NCI-H2107 (cell line): Measurements from ENCODE around the gene CFAP73.
"Not testable (repeated sequence)": the region's sequence is repeated elsewhere in the genome, so short reads cannot be mapped to it uniquely, and the experiment has no call there.

Experiments
- DNase-seq: peaks from one replicate; lab custom pipeline; 2025; lab: John Stamatoyannopoulos, UW

Gene CFAP73

DNA sequence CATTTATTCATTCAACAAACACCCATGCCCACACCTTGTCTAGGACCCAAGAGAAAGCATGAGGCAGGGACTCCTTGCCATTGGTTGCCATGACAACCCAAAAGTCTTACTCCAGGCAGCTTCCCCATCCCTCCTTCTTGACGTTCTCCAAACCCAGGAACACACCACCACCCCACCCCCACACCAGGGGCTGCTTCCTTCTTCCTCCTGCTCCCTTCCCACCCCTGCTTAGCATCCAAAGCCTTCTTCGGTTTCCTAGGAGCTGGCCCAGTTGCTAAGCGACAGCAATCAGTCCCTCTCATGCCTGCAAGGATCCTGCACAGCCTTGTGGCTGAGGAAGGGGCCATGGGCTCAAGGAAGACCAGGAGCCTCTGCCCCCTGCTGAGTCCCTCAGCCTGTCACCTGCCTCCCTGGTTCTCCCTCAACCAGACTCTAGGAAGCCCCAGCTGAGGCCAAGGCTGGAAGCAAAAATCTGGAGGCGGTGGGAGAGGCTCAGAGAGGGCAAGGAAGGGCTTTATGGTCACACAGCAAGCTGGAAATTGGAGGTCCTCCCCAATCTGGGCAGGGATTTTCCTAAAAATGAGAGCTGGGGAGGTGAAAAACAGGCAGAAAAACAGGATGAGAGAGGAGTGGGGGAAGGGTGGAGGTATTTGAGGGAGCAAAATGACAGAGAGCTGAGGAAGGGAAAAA, 29.4 kb upstream of the CFAP73 start:
- no peak for DNase-seq

DNA sequence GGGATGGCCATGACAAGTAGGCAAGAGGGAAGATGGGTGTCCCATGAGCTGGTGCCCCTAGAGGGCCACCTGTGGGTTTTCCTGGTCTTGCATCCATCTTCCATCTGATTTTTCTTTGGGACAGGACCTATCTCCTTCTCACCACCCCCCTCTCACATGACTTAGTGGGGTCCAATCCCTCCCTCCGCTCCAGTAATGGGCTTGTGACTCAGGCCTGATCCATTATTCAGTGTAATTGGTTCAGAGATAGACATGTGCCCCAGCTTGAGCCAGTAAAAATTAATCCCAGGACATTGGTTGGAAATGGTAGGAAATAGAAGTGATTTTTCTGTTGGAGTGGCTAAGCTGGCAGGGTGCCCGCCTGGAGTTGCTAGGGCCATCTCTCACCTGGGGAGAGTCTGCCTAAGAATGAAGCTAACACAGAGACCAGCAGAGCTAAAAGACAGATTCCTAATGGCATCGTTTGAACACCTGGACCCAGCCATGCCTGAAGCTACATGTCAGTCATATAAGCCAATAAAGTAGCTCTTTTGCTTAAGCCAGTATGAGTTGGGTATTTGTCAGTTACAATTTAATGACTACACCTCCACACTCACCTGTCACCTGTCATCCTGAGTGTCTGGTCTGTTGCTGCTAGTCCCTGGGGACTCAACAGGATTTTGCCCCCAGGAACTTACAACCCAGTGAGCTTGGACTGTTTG, 28.7 kb upstream of the CFAP73 start:
- no peak for DNase-seq

DNA sequence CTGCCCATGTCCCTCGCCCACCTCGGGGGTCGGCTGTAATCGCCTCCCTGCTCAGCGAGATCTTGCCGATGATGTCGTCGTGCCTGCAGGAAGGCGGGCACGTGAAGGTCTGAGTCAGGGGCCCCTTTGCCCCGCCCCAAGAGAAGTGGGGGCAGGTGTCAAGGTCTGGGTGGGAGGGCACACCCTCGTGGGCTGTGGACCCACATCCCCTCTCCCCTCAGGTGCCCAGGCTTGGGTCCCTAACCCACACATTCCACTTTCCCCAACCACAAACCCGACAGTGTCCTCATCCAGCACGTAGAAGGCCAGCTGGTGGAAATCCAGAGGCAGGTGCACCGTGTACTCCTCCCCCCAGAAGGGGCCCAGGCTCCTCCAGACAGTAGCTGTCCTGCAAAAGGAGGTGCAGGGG, 21.7 kb upstream of the CFAP73 start:
- DNase-seq = no peak

DNA sequence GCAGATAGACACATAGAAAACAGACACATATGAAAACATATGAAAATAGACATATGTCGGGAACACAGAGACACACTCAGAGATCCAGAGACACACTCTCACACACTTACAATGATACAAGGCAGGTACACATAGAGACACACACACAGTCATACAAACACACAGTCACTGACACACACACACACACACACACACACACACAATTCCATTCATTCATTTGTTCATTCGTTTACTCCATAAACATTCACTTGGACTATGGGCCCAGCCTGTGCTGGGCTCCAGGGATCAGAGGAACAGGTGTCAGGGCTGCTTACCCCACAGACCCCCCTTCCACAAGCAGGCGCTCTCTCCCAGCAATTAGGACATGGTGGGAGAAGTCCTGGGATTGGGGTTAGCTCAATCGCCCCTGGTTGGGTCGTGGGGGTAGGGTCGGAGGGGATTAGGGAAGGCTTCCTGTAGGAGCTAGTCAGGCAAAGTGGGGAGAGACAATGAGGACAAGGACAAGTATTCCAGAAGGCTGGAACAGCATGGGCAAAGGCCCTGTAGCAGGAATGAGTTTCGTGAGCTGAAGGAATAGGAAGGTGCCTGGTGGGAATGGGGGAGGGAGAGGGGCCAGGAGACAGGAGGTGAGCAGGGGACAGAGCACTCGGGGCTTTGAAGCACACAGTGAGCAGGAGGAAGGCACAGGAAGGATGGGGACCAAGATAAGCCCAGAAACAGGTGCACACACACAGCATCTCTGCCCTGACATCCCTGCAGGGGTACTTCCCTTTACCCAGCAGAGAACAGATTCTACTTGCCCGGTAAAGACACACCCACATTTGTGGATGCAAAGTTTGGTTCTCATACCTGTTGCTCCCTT, 20.5 kb upstream of the CFAP73 start:
- no peak for DNase-seq

DNA sequence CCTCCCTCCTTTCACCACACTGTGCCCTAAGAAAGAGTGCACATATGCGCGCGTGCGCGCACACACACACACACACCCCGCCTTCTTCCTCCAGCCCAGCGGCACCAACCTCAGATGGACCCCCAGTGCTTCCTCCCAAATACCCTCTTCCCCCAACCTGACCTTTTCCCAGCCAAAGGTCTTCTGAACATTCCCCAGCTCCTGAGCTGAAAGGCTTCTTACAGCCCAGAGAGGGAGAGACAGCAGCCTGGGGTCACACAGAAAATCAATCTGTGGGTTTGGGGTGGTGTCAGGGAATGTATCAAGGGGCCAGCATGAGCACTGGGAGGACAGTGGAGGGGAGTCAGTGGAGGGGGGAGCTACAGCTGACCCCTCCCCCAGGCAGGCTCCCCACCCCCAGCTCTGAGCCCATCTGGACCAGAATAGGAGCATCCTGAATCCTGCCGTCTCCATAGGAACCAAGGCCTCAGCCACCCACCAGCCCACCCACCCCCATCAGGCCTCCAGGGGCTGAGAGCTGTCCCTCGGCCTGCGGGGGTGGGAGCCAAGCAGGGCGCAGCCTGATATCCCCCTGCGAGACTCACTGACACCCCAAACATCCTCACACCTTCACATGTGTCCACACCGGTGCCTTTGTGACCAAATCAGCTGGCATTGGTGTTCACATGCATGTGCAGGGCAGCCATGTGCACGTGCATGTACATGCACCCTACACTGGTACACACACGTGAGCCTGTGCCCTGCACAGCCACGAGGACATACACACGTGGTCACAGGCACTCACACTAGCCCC, 19.7 kb upstream of the CFAP73 start:
- DNase-seq = no peak

DNA sequence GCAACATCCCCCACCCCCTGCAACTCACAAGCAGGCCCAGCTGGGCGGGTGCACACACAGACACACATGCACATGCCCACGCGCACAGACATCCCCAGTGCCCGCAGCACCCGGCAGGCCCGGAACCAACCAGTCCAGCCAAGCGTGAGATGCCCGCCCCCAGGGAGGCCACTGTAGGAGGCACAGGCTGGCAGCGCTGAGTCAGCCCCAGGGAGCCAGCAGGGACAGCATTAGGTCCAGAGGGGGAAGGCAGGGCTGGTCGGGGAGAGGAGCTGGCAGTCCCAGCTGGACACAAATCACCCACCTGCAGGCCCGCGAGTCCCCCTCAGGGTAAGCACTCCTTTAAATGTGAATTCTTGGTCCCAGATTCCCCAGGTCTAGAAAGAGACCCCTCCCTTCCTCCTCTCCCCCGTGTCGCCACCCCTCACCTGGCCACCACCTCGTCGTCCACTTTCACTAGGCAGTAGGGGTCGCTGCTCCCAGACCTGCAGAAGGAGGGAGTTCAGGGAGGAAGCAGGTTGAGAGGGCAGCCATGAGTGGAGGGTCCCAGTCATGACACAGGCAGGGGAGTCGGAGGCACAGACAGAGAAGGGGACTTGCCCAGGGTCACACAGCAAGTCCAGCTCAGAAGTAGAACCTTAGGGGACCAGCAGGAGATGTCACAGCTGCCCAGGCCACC, 18.9 kb upstream of the CFAP73 start:
- DNase-seq = peak; percentile 36

DNA sequence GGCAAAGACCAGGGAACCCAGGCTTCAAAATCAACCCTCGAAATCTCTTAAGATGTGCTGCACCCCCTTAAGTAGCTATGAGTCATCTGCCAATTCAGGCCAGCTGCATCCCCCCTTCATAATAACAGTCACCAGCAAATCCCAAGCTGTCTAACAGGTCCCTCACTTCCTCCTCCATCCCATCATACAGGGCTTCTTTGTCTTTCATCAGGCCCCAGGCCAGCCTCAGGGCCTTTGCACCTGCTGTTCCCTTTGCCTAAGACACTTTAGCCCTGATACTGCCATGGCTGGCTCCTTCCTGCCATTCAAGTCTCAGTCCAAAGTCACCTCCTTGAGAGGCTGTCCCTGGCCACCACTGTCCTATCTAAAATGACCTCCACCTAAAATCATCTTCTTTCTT, 18.0 kb upstream of the CFAP73 start:
- no peak for DNase-seq

DNA sequence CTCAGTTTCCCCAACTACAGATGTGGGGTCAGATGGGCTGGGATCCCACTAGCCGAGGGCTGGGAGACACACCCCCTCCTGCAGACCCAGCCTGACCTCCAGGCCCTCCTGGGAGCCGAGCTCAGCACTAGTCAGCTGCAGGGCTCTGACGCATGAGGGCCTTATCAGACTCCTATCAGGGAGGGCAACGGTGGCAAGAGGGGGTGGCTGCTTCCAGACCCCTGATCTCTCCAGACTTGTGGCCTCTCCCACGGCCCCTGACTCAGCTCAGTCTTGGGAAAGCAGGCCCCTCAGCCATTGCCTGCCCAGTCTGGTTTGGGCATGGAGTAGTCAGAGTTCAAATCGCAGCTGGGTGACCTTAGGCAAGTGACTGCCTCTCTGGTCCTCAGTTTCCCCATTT, 16.5 kb upstream of the CFAP73 start:
- DNase-seq = no peak

DNA sequence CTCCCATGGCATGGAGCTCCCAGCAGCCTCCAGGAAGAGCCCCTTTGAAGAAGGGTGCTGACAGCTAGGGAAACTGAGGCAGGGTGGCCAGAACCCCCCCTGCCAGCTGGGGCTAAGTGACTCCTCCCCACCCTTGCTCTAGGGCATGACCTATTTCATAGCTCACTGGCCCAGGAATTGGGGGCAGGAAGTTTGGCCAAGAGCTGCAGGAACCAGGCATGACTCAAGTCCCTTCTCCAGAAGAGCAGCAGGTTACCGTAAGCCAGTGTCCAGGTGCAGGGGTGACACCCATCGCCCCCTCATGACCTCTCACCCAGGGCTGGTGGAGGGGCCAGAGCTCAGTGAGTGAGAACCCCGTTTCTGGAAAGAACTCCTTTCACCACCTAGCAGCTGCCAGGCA, 15.9 kb upstream of the CFAP73 start:
- DNase-seq = no peak

DNA sequence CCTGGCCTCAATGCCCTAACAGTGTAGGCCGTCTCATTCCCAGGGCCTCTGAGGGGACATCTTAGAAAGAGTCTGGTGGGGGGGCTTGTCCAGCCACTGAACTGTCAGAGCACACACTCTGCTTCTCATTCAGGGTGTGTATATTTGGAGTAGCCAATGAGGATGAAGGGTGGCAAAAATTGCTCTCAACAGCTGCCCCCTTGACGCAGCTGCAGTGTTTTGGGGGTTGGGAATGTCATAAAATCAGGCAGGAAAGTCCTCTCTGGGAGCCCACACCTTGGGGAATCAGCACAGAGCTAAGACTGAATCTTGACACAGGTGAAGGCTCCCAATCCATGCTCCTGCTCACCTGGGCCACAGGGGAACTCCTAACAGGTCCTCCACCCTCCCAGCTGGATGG, 15.5 kb upstream of the CFAP73 start:
- DNase-seq = no peak

DNA sequence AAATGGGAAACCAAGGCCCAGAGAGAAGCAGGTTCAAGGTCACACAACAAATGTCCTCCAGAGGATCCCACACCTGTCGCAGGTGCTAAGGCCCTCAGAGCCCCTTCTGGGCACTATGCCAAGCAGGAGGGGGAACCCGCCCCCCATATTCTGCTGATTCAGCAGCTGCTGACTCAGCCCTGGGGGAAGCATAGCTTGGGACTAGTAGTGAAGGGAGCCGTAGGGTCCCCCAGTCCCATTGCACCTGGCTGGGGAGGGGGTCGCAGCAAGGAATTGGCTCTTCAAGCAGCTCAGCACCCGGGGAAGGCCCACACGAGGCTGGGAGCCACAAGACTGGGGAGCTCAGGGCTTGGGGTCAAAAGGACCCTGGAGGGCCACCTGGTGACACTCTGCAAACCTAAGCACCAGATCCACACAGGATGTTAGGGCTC, 15.0 kb upstream of the CFAP73 start:
- no peak for DNase-seq

DNA sequence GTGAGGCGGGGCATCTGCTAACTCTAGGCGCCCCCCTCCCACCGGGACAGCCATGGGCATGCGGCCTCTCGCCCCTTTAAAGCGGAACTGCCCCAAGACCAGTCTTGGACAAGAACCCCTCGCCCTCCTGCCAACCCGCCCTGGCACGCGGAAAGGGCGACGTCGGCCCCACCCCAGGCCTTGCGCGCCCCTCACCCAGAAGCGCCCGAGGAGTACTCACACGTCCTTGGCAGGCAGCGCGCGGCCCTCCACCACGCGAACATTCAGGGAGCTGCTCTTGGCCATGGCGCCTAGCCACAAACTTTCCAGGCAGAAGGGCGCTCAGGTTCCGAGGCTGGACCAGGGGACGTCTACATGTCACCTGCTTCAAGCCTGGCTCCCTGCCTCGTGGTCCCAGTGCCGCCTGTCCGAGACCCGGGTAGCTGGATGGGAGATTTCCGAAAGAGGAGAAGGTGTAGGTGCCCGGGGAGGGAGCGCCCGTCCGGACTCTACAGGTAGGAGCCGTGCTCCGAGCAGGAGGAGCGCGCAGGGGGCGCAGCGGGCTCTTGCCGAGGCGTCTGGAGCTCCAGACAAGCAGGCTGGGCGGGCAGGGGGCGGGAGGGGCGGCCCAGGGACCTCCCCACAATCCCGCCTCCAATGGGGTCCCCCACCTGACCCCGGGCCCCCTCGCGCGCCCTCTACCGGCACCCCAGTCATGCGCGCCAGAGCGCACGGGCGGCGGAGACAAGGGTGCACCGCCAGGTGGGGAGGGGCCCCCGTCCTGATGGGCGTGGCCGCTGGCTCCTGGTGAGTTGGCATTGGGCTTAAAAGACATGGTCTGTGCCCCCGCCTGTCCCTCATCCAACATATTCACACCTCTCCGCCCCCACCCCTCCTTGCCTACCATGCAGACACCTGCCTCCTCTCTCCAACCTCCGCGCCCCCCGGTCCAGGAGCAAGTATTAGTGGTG, 14.1 kb upstream of the CFAP73 start, which contains the start of gene RASAL1:
Gene RASAL1, minus strand, starts transcription at position 584 of the 950 bp plus-strand sequence. Its CDS starts 299 bp downstream, at position 285.
- DNase-seq = peak; percentile 69

DNA sequence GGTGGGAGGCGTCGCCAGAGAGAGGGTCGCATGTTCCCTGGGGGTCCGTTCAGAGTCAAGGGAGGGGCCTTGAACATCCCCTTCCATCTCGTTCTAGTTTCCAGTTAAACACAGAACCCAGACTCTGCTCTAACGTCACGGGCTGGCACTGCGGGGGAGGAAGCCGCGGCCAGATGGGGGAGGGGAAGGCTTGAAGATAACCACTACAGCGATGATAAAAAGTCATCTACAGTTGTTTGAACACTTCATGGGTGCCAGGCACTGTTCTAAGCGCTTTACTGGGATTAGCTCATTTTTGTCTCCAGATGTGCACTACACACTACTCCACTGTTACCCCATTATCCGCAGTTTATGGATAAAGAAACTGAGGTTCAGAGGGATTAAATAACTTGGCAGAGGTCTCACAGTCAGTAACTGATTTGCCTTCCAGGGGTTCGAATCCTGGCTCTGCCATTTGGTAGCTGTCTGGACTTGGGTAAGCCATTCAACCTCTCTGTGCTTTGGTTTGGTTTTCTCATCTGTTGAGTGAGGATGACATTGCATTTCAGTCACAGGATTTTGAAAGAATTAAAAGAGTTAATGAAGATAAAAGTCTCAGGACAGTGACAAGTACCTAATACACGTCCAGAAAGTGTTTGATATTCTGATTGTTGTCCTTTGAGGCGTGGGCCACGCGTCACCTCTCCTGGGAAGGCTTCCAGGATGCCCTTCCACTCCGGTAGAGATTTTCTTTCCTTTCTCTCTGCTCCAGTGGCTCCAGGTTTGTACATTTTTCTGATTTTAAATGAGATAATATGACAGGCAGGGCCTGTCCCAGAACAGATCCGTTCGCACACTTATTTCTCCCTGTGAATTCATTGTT, 13.2 kb upstream of the CFAP73 start:
- no peak for DNase-seq

DNA sequence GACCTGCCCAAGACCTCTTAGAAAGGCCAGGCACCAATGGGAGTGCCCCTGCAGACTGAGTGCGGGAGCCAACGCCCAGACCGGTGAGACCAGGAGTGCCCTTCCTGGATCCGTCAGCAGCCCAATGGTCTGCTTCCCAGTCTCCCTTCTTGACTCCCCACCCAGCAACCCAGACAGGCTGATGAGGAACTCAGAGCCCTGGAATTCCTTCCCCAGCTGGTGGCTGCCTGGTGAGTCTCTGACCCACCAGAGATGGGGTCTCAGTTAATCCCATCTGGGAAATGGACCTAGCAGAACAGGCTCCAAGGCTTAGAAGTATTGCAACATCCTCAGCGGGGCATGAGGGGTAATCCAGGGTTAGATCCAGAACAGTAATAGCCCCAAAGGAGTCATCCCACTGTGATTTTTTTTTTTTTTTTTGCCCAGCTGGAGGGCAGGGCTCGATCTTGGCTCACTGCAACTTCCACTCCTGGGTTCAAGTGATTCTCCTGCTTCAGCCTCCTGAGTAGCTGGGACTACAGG, 12.5 kb upstream of the CFAP73 start:
- no peak for DNase-seq

DNA sequence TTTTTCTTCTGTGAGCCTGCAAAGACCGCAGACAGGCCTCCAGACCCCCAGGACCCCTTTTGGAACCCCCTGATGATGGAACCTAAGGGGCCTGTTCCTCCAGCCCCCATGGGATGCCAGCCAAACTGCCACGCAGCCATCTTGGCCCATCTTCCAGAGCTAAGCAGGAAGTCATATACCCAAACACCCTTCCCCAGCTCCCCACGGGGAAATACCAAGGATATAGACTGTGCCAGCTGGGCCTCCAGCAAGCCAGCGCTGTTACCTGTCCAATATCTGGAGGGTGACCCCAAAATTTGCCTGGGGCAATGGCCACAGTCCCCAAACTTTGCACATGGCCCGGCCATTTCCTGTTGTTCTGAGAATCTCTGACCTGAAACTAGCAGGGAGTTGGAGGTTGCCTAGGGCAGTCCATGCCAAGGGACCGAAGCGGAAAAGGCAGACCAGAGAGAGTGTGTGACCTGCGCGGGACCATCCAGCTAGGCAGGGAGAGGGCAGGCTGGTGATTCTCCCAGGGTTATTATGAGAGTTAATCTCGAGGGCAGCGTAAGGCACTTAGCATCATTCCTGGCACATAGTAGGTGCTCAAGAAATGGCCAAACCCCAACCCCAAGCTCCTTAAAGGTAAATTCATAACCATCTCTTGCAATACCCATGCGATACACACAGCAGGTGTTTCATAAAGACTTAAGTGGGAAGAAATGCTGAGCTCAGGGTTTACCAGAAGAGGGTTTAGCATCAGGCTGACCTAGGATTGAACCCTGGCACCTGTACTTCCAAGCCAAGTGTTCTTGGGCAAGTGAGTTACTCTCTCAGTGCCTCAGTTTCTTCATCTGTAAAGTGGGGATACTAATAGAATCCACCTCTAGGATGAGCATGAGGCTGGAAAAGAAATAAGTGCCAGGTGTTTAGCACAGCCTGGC, 11.4 kb upstream of the CFAP73 start:
- no peak for DNase-seq

DNA sequence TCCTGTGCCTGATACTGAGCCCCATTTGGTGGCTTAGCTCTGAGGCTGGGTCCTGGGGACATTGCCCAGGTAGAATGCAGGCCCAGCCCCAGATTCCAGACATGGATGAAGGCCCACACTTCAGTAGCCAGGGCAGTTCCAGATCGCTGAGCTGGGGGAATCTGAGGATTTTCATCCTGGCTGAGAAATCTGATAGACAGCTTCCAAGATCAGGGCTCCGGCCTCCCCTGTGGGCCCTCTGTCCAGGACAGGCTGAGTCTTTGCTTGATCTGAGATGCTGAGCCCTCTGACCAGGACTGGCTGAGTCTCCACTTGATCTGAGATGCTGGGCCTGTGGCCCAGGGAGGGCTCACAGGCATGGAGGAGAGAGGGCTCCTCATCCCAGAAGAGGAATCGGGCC, 10.7 kb upstream of the CFAP73 start:
- no peak for DNase-seq

DNA sequence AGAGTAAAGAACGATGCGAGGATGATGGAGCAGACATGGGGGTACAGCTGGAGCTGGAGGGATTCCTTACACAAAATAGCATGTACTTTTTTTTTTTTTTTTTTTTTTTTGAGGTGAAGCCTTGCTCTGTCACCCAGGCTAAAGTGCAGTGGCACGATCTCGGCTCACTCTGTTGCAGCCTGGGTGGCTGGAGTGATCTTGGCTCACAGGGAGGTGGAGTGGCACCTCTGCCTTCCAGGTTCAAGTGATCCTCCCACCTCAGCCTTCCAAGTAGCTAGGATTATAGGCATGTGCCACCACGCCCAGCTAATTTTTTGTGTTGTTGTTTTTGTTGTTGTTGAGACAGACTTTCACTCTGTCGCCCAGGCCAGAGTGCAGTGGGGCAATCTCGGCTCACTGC, 8.8 kb upstream of the CFAP73 start:
- no peak for DNase-seq

DNA sequence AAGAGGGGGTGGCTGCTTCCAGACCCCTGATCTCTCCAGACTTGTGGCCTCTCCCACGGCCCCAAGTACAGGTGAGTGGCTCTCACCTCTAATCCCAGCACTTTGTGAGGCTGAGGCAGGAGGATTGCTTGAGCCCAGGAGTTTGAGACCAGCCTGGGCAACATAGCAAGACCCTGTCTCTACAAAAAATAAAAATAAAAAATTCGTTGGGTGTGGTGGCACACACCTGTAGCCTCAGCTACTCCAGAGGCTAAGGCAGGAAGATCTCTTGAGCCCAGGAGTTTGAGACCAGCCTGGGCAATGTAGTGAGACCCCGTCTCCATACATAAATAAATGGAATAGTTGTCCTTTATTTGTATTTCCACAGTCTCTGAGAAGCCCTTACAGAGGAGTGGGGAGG, 7.8 kb upstream of the CFAP73 start:
- not testable (repeated sequence) for DNase-seq
